NB4 (cell line): Measurements from ENCODE around the gene DAGLB.
"Not testable (repeated sequence)": the region's sequence is repeated elsewhere in the genome, so short reads cannot be mapped to it uniquely, and the experiment has no call there.

ENCODE experiments used
- MYC ChIP-seq: IDR thresholded peaks from 2 replicates; pipeline ENCODE4 v1.6.1; 2011; ENCODE audit warnings: low read depth, low read length
- TF ChIP-seq, protein P1 (sequence below): IDR thresholded peaks from one replicate; pipeline ENCODE4 v1.5.1; 2012; ENCODE audit warnings: low read depth, low read length
- TF ChIP-seq, protein P2 (sequence below): IDR thresholded peaks from 2 replicates; pipeline ENCODE4 v1.6.1; 2011; ENCODE audit warnings: low read depth, low read length

DNA sequence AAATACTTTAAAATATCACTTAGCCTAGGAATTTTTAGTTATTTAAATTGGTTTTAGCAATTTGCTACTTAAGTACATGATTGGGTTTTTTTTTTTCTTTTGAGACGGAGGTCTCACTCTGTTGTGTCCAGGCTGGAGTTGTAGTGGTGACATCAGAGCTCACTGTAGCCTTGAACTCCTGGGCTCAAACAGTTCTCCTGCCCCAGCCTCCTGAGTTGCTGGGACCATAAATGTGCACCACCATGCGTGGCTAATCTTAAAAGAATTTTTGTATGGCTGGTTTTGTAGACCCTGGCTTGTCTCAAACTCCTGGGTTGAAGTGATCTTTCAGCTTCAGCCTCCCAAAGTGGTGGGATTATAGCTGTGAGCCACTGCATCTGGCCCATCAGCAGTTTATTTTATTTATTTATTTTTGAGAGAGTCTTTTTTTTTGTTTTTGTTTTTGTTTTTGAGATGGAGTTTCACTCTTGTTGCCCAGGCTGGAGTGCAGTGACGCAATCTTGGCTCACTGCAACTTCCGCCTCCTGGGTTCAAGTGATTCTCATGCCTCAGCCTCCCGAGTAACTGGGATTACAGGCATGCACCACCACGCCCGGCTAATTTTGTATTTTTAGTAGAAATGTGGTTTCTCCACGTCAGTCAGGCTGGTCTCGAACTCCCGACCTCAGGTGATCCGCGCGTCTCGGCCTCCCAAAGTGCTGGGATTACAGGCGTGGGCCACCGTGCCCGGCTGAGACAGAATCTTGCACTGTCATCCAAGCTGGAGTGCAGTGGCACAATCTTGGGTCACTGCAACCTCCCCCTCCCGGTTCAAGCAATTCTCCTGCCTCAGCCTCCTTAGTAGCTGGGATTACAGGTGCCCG, 47.3 kb downstream of the DAGLB start:
- TF ChIP-seq, protein P1, sequence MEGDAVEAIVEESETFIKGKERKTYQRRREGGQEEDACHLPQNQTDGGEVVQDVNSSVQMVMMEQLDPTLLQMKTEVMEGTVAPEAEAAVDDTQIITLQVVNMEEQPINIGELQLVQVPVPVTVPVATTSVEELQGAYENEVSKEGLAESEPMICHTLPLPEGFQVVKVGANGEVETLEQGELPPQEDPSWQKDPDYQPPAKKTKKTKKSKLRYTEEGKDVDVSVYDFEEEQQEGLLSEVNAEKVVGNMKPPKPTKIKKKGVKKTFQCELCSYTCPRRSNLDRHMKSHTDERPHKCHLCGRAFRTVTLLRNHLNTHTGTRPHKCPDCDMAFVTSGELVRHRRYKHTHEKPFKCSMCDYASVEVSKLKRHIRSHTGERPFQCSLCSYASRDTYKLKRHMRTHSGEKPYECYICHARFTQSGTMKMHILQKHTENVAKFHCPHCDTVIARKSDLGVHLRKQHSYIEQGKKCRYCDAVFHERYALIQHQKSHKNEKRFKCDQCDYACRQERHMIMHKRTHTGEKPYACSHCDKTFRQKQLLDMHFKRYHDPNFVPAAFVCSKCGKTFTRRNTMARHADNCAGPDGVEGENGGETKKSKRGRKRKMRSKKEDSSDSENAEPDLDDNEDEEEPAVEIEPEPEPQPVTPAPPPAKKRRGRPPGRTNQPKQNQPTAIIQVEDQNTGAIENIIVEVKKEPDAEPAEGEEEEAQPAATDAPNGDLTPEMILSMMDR = not testable (repeated sequence)
- TF ChIP-seq, protein P2, sequence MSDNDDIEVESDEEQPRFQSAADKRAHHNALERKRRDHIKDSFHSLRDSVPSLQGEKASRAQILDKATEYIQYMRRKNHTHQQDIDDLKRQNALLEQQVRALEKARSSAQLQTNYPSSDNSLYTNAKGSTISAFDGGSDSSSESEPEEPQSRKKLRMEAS = not testable (repeated sequence)
- not testable (repeated sequence) for TF ChIP-seq MYC
